Caco-2 (cell line): ENCODE measurements around the gene SAFB2. TPM values are rescaled to one million over a fixed set of nuclear protein-coding genes. Genes with fewer than 3 reads are reported as not detected.

Experiments used
- BruUV-seq: library from RNA; stranded (reverse); fragments of 400-500 nt; replicated peaks from 2 replicates; lab custom pipeline; 2021; lab: Mats Ljungman, UMichigan
- CTCF ChIA-PET: fragments of 300-600 bp; sonication (Branson Sonifier 250); formaldehyde crosslinking; loops from one replicate; lab custom pipeline; 2022; ENCODE audit warnings: antibody characterized with exemption; lab: Charles Lee
- POLR2A ChIA-PET: fragments of 300-600 bp; sonication (Branson Sonifier 250); formaldehyde crosslinking; loops from one replicate; lab custom pipeline; 2022; ENCODE audit warnings: antibody characterized with exemption; lab: Charles Lee
- DNase-seq, 2 experiments: peaks; one replicate each; pipeline versions ENCODE4 v3.0.0 to v3.0.0-alpha.2; 2020 to 2022
- H3K27me3 ChIP-seq: replicated peaks from 2 replicates; pipeline ENCODE4 v1.6.0; 2011; ENCODE audit warnings: low read length; ENCODE audit not compliant: control insufficient read depth, insufficient read depth
- H3K36me3 ChIP-seq: 2 replicates; pipeline ENCODE4 v1.5.1; 2011; ENCODE audit warnings: low read length; ENCODE audit not compliant: control insufficient read depth, insufficient read depth
- H3K4me1 ChIP-seq: fragments of 250-450 bp; sonication (Bioruptor Pico); 2 replicates; pipeline ENCODE4 v1.5.1; 2020; ENCODE audit warnings: mild to moderate bottlenecking
- H3K4me3 ChIP-seq: 2 replicates; pipeline ENCODE4 v1.5.1; 2011; ENCODE audit warnings: low read depth, mild to moderate bottlenecking, control low read depth, low read length
- H3K9me3 ChIP-seq: fragments of 250-450 bp; sonication (Bioruptor Pico); 2 replicates; pipeline ENCODE4 v1.5.1; 2020; ENCODE audit warnings: mild to moderate bottlenecking, moderate library complexity
- H3K27ac Mint-ChIP-seq: one replicate; pipeline ENCODE4 v1.8.0; 2022; ENCODE audit warnings: mixed read lengths; ENCODE audit not compliant: unreplicated experiment
- H3K27me3 Mint-ChIP-seq: one replicate; pipeline ENCODE4 v1.8.0; 2022; ENCODE audit warnings: mixed read lengths; ENCODE audit not compliant: insufficient read depth, unreplicated experiment
- H3K36me3 Mint-ChIP-seq: one replicate; pipeline ENCODE4 v1.8.0; 2022; ENCODE audit warnings: mild to moderate bottlenecking, mixed read lengths; ENCODE audit not compliant: insufficient read depth, unreplicated experiment
- H3K4me1 Mint-ChIP-seq: one replicate; pipeline ENCODE4 v1.8.0; 2022; ENCODE audit warnings: low read depth, mixed read lengths; ENCODE audit not compliant: unreplicated experiment
- H3K4me3 Mint-ChIP-seq: one replicate; pipeline ENCODE4 v1.8.0; 2022; ENCODE audit warnings: mild to moderate bottlenecking, moderate library complexity, mixed read lengths; ENCODE audit not compliant: unreplicated experiment
- H3K9me3 Mint-ChIP-seq: one replicate; pipeline ENCODE4 v1.8.0; 2022; ENCODE audit warnings: mixed read lengths; ENCODE audit not compliant: unreplicated experiment
- CTCF ChIP-seq, 2 experiments: fragments of 200-600 bp in 1 of 2; IDR thresholded peaks; 1 replicate in 1 of 2; 2 replicates in 1 of 2; pipeline versions ENCODE4 v1.5.1 to v1.8.0; 2011 to 2022; ENCODE audit warnings: antibody characterized with exemption in 1 of 2, control low read depth in 1 of 2, inconsistent platforms in 1 of 2, low read depth in 1 of 2, low read length in 1 of 2, mild to moderate bottlenecking in 1 of 2, moderate library complexity in 1 of 2; ENCODE audit not compliant: insufficient read depth in 1 of 2, severe bottlenecking in 1 of 2, unreplicated experiment in 1 of 2
- intact Hi-C: fragments of 100-400 bp; cut with micrococcal nuclease; formaldehyde crosslinking; loops from one replicate; pipeline ENCODE4 v1.10.0; 2022; ENCODE audit not compliant: unreplicated experiment
- total RNA-seq: library from RNA; stranded (reverse); gene quantifications from 2 replicates; pipeline ENCODE4 v1.2.3, GENCODE V29; 2022

SAFB2 gene
- total RNA-seq, 1 experiment from 2014 or later = 81.3 TPM

DNA sequence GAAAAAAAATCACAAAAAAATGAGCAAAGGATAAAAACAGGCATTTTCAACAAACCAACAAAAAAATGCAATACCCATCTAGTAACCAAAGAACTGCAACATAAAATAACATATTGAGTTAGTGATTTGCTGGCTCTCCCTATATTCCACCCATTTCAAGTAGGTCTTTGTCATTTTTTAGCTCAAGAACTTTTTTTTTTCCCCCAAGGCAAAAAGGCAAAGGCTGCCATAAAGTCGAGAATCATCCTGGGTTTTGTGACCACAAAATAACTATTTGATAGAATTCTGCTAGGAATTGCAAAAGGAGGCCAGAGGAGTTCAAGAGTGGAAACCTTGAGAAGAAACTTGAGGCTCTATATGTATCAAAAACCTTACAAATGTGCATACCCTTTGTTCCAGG lies 5.5 kb downstream of the SAFB2 start:
- TF ChIP-seq CTCF (IDR thresholded peaks at IDR 0.05; ENCODE audit: insufficient read depth in 1 of 2, low read depth in 1 of 2, low read length in 1 of 2, severe bottlenecking in 1 of 2, unreplicated experiment in 1 of 2) = no peak
- Histone ChIP-seq H3K4me1 (0 out of 2 replicates have a peak, but pooled peaks cover 7% of the 10 kb centered on the region), H3K27me3 (no peaks in the 10 kb centered on the region), H3K36me3 (peaks cover 2% of the 10 kb centered on the region), H3K4me3 (no peak overlapping the region), H3K9me3 (no peaks in the 10 kb centered on the region)
- Mint-ChIP-seq H3K36me3 (peaks cover 96% of the 10 kb centered on the region), H3K9me3 (no peaks in the 10 kb centered on the region), H3K4me3 (no peak overlapping the region), H3K27me3 (no peaks in the 10 kb centered on the region), H3K4me1 (peaks cover 12% of the 10 kb centered on the region), H3K27ac (no peak overlapping the region)
- intact Hi-C loops = no loop called here
- ChIA-PET POLR2A (no interaction called here), CTCF (no interaction called here)
- BruUV-seq = no TSS peak
- no peak for DNase-seq

DNA sequence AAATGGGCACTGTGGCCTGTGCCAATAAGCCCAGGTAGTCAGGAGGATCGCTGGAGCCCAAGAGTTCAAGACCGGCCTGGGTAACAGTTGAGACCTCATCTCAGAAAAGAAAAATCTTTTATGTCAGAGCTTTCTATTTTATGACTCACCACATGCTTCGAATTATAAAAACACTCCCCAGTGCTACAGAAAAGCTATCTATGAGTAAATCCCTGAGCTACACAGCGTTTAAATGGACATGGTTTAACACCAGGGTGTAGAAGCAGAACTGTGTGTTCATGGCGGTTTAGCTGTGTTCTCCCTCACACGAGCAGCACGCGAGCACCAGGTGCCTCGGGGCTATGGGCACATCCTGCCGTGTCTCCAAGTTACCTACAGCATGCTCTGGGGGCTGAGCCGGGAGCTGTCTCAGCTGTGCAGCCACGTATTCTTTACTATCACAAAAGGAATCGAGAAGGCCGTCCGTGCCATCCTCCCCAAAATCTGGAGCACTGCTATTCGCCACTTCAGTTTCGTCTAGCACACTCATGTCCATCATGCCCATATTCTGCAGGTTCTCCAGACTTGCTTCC lies 6.7 kb downstream of the SAFB2 start:
- Histone ChIP-seq H3K4me3 (no peak overlapping the region), H3K9me3 (no peaks in the 10 kb centered on the region), H3K4me1 (0 out of 2 replicates have a peak, but pooled peaks cover 7% of the 10 kb centered on the region), H3K27me3 (no peaks in the 10 kb centered on the region), H3K36me3 (peaks cover 2% of the 10 kb centered on the region)
- no peak overlapping the region for H3K4me3 Mint-ChIP-seq
- BruUV-seq = no TSS peak
- POLR2A ChIA-PET = no interaction called here
- no peak for DNase-seq
- peaks cover 6% of the 10 kb centered on the region for H3K4me1 Mint-ChIP-seq
- intact Hi-C loops = no loop called here
- H3K27me3 Mint-ChIP-seq = no peaks in the 10 kb centered on the region
- CTCF ChIA-PET = no interaction called here
- H3K9me3 Mint-ChIP-seq = no peaks in the 10 kb centered on the region
- no peak overlapping the region for H3K27ac Mint-ChIP-seq
- TF ChIP-seq CTCF (IDR thresholded peaks at IDR 0.05; ENCODE audit: insufficient read depth in 1 of 2, low read depth in 1 of 2, low read length in 1 of 2, severe bottlenecking in 1 of 2, unreplicated experiment in 1 of 2) = no peak
- H3K36me3 Mint-ChIP-seq = peaks cover 90% of the 10 kb centered on the region

- Histone ChIP-seq H3K4me3 (no peak overlapping the region), H3K4me1 (no peaks in the 10 kb centered on the region), H3K9me3 (no peaks in the 10 kb centered on the region), H3K27me3 (no peaks in the 10 kb centered on the region), H3K36me3 (peaks cover 2% of the 10 kb centered on the region)
- H3K36me3 Mint-ChIP-seq = peaks cover 87% of the 10 kb centered on the region
- ChIA-PET POLR2A (interaction anchor here (0.5 kb wide), 1 partner anchor 46 kb away, joined by 3 read pairs; no protein-coding TSS in a partner anchor), CTCF (no interaction called here)
- no peaks in the 10 kb centered on the region for H3K27me3 Mint-ChIP-seq
- no peak overlapping the region for H3K27ac Mint-ChIP-seq
- intact Hi-C loops = no loop called here
- TF ChIP-seq CTCF (IDR thresholded peaks at IDR 0.05; ENCODE audit: insufficient read depth in 1 of 2, low read depth in 1 of 2, low read length in 1 of 2, severe bottlenecking in 1 of 2, unreplicated experiment in 1 of 2) = no peak
- H3K4me3 Mint-ChIP-seq = no peak overlapping the region
- no peaks in the 10 kb centered on the region for H3K4me1 Mint-ChIP-seq
- DNase-seq = no peak
- no peaks in the 10 kb centered on the region for H3K9me3 Mint-ChIP-seq
- BruUV-seq = no TSS peak
Observed at GRCh38 chr19:5612891-5613865, 9.4 kb downstream of the SAFB2 start.
